Measurements from ENCODE around the gene FOXP1.

The FOXP1 gene

DNA sequence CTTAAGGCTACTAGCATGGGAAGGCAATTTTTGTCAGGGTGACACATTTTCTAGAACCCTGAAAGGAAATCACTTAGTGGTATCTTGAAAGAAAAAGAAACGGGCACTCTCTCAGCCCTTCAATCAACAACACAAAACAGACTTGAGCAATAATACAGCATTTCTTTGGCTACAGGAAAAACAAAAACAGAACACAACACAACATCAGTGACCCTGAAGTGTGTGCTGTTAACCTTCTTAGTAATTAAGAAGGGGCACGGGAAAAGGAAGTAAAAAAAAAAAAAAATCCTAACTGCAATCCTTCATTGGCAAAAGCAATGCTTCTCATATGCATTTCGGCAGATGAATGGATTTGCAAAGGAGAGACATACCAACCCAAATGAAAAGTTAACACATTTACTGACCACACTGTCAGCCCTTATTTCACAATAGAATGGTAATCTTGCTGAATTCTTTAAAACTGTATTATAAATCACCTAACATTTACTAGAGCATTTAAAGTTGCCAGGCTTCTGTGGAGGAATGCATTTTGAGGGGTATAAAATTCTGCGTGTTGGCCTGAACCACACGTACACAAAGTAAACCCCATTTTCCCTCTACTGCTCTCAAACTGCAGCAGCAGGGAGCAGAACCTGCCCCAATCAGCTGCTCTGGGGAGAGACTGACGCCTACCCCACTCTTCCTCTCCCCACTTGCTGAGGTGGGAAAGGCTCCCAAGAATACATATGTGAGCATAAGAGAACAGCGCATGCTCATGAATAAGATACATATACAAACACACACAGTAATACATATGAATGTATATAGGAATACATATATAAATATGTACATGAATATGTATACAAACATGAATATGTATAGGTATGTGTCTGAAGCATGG lies 198.5 kb downstream of the FOXP1 start:
- no peak for FAIRE-seq
- no peak for TF ChIP-seq TAF1 (IDR thresholded peaks at IDR 0.05; ENCODE audit: borderline replicate concordance, low read depth, low read length)
- DNase-seq (ENCODE audit: insufficient read length): no peak

DNA sequence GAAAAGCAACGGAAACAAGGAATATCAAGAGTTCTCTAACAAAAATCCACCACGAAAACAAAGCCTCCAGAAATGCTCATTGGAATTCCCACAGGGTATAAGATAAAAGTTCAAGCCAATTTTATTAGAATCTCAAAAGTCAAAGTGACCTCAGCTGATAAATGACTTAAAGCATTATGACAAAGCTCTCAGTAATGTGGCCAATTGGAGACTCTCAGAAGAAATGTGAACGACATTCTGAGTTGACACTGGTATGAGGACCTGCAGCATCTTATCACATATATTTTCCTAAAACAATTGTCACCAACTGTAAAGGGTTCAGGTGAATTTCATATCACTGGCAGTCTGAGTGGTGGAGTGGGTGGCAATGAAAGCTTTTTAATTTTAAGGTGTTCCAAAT lies 199.1 kb downstream of the FOXP1 start:
- DNase-seq (ENCODE audit: insufficient read length) (no peak), FAIRE-seq (no peak)
- TF ChIP-seq POLR2A (IDR thresholded peaks at IDR 0.05; ENCODE audit: low read depth, low read length) (no peak), TAF1 (IDR thresholded peaks at IDR 0.05; ENCODE audit: borderline replicate concordance, low read depth, low read length) (no peak)

DNA sequence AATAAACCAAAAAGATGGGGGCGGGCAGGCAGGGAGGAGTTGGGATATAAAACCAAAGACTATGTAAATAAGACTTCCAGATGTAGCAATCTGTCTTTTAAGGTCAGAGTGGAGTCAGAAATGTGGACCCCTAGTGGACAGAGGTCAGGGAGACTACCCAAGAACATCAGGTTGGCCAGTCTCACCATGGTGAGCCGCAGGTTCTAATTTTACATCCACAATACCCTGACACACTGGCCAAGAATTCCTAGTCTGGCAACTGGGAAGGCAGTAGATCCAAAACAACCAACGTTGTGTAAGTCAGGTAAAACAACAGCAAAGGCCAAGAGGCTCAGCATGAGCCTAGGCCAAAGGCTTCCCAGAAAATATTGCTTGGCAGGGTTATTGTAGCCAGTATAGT lies 203.4 kb downstream of the FOXP1 start:
- no peak for TF ChIP-seq POLR2A (IDR thresholded peaks at IDR 0.05; ENCODE audit: low read depth, low read length)
- TF ChIP-seq POLR2AphosphoS5 (IDR thresholded peaks at IDR 0.05; ENCODE audit: low read depth, low read length): no peak
- no peak for TF ChIP-seq TAF1 (IDR thresholded peaks at IDR 0.05; ENCODE audit: borderline replicate concordance, low read depth, low read length)
- DNase-seq (ENCODE audit: insufficient read length) (no peak), FAIRE-seq (no peak)

DNA sequence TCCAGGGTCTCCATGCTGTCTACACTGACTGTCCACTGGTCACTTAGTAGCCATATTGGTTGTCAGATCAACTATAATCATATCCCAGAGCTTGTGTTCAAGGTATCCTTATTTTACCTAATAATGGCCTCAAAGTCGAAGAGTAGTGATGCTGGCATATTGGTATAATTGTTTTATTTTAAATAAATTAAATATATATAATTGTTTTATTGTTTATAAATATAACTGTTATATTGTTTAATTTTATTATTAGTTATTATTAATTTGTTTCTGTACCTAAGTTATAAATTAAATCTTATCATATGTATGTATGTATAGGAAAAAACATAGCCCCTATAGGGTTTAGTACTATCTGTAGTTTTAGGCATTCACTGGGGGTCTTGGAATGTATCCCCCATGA lies 205.0 kb downstream of the FOXP1 start:
- no peak for FAIRE-seq
- no peak for DNase-seq (ENCODE audit: insufficient read length)
- TF ChIP-seq TAF1 (IDR thresholded peaks at IDR 0.05; ENCODE audit: borderline replicate concordance, low read depth, low read length): no peak
- TF ChIP-seq POLR2A (IDR thresholded peaks at IDR 0.05; ENCODE audit: low read depth, low read length): no peak
- TF ChIP-seq POLR2AphosphoS5 (IDR thresholded peaks at IDR 0.05; ENCODE audit: low read depth, low read length): no peak

DNA sequence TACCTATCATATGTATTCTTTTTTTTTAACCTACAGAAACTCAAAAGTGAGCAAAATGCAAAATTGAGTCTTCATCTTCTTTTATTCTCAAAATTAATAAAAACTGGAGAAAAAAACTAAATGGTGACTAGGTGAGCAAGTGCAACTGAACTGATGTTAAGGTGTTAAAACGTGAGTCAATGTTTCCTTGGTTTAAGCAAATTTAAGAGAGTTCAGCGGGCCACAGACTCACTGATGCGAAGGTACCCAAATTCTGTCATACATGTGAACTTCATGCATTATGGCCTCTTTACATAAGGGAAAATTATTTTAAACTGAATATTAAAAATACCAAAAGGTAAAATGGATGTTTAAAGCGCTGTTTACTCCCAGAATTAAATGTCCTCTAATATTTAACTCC lies 206.6 kb downstream of the FOXP1 start:
- no peak for TF ChIP-seq POLR2A (IDR thresholded peaks at IDR 0.05; ENCODE audit: low read depth, low read length)
- DNase-seq (ENCODE audit: insufficient read length) (no peak), FAIRE-seq (no peak)

DNA sequence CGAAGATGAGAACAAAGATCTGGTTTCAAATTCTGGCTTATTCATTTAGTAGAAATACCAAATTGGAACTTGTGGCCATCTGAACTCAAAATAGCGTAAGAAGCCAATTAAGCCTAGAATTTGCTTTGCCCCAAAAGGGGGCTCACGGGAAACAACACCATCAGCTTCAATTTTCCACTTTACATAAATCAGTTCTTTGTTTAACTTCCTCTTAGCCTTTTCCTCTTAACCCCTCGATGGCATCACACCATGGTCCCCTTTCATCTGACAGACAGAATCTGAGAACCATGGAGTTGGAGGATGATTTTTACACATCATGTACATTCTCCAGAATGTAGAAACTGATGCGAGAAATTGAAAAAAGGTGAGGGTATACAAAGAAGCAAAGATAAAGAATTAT lies 207.0 kb downstream of the FOXP1 start:
- FAIRE-seq: no peak
- no peak for TF ChIP-seq POLR2AphosphoS5 (IDR thresholded peaks at IDR 0.05; ENCODE audit: low read depth, low read length)
- no peak for TF ChIP-seq POLR2A (IDR thresholded peaks at IDR 0.05; ENCODE audit: low read depth, low read length)
- no peak for TF ChIP-seq TAF1 (IDR thresholded peaks at IDR 0.05; ENCODE audit: borderline replicate concordance, low read depth, low read length)
- DNase-seq (ENCODE audit: insufficient read length): no peak

DNA sequence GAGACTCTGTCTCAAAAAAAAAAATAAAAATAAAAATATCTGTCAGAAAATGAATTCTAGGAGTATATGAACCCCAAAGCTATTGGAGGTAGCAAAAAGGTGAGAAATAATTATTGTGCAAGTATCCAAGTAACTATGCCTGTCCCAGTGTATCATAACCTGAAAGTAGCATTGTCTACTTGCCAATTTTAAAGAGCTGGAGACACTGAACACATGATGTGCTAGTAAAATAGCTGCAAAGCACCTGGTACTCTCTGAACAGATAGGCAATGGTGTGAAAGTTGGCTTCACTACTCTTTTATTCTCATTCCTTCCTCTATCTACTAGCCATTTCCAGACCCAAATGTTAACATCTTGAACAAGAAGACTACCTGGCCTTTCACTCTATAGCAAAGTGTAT lies 208.9 kb downstream of the FOXP1 start:
- FAIRE-seq (no peak), DNase-seq (ENCODE audit: insufficient read length) (no peak)
- TF ChIP-seq POLR2AphosphoS5 (IDR thresholded peaks at IDR 0.05; ENCODE audit: low read depth, low read length) (no peak), TAF1 (IDR thresholded peaks at IDR 0.05; ENCODE audit: borderline replicate concordance, low read depth, low read length) (no peak), POLR2A (IDR thresholded peaks at IDR 0.05; ENCODE audit: low read depth, low read length) (no peak)

DNA sequence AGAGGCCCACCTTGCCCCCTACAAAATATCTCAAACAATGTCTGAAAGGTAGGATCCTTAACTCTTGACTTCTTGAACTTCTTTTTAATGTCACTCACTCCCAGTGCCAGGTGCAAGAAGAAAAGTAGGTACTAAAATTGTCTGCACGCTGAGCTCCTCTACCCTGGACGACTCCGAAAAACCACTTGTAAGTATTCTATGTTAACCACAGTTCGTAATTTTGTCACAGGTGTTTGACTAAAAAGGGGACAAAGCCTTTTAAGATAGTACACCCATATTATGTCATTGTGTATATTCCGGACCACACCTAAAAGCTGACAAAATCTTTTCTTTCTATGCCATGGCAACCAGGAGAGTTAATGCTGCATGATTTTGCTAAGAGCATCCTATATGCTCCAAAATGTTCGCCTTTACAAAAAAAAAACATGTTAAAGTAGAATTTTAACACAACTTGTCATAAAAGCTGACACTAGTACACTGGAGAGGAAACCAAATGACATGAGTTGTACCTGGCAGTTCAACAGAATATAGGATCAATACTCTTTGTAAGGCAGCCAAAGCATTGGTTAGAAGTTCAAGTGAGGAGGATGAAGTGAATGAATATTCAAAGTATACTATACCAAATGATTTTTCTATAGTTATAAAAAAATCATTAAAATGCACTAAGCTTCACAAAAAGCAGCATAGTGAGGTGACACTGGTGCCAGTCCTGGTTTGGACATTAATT lies 210.5 kb downstream of the FOXP1 start:
- DNase-seq (ENCODE audit: insufficient read length): no peak
- no peak for TF ChIP-seq POLR2A (IDR thresholded peaks at IDR 0.05; ENCODE audit: low read depth, low read length)
- no peak for TF ChIP-seq TAF1 (IDR thresholded peaks at IDR 0.05; ENCODE audit: borderline replicate concordance, low read depth, low read length)
- TF ChIP-seq POLR2AphosphoS5 (IDR thresholded peaks at IDR 0.05; ENCODE audit: low read depth, low read length): no peak
- no peak for FAIRE-seq

DNA sequence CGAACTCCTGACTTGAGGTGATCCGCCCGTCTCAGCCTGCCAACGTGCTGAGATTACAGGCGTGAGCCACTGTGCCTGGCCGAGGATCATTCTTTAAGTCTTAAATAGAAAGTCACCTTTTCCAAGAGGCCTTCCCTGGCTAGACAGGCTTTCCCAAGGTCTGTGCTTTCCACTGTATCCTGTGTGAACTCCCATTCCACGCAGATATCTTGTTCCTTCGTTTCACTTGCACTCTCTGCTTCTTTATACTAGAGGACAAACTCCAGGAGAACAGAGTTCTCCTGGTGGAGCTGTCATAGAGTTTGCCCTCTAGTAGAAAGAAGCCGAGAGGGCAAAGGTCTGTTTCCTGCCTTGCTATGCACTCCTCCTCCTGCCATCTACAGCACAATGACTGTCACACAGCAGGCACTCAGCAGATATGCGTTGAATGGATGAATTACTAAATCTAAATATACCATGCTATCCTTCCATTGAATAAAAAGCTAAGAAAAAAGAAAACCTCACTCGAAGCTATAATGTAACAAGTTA lies 211.2 kb downstream of the FOXP1 start:
- DNase-seq (ENCODE audit: insufficient read length) (no peak), FAIRE-seq (no peak)
- no peak for TF ChIP-seq POLR2AphosphoS5 (IDR thresholded peaks at IDR 0.05; ENCODE audit: low read depth, low read length)
- no peak for TF ChIP-seq TAF1 (IDR thresholded peaks at IDR 0.05; ENCODE audit: borderline replicate concordance, low read depth, low read length)
- no peak for TF ChIP-seq POLR2A (IDR thresholded peaks at IDR 0.05; ENCODE audit: low read depth, low read length)

DNA sequence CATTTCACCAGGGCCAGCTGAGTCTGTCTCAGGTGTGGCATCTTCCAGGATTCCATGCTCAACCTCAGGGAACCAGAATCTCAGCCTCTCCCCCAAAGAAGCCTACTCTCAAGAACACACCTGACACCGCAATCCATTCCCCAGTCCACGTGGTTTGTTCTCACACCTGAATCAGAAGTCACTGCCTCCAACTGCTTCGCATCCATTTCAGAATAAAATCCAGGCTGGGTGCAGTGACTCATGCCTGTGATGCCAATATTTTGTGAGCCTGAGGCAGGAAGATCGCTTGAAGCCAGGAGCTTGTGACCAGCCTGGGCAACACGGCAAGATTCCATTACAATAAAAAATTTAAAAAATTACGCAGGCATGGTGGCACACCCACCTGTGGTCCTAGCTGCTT lies 212.2 kb downstream of the FOXP1 start:
- DNase-seq (ENCODE audit: insufficient read length) (no peak), FAIRE-seq (no peak)
- no peak for TF ChIP-seq POLR2AphosphoS5 (IDR thresholded peaks at IDR 0.05; ENCODE audit: low read depth, low read length)
- no peak for TF ChIP-seq TAF1 (IDR thresholded peaks at IDR 0.05; ENCODE audit: borderline replicate concordance, low read depth, low read length)
- TF ChIP-seq POLR2A (IDR thresholded peaks at IDR 0.05; ENCODE audit: low read depth, low read length): no peak

DNA sequence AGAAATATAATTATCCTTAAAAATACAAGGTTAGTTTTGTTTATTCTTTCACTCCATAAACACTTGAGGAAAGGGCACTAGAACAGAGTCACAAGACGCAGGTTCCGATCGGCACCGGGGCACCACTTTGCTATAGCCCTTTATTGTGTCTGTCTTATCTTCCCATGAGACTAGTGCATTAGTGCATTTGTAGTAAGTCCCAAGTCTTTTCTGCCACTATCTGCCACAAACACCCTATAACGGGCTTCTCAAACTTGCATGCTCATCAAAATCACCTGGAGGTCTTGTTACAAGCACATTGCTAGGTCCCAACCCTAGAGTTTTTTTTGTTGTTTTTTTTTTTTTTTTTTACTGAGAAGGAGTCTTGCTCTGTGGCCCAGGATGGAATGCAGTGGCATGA lies 213.1 kb downstream of the FOXP1 start:
- DNase-seq (ENCODE audit: insufficient read length) (no peak), FAIRE-seq (no peak)
- TF ChIP-seq POLR2A (IDR thresholded peaks at IDR 0.05; ENCODE audit: low read depth, low read length): no peak
- no peak for TF ChIP-seq POLR2AphosphoS5 (IDR thresholded peaks at IDR 0.05; ENCODE audit: low read depth, low read length)
- TF ChIP-seq TAF1 (IDR thresholded peaks at IDR 0.05; ENCODE audit: borderline replicate concordance, low read depth, low read length): no peak

Measured in GM12892 (cell line).